ENCODE data around the gene HMGN4. TPM values are rescaled to one million over a fixed set of nuclear protein-coding genes. Genes with fewer than 3 reads are reported as not detected.
A peak's percentile ranks its signal among the peaks of the same experiment; 100 is the strongest.
"Not testable (repeated sequence)": the region's sequence is repeated elsewhere in the genome, so short reads cannot be mapped to it uniquely, and the experiment has no call there.

Gene HMGN4
- 10 to 100 TPM; 87.1 to 92.7 (median 90.6) TPM for polyA plus RNA-seq (ENCODE audit: insufficient read length in 3 of 3)
- long read RNA-seq, donor 1, transcript HMGN4-201 (2 exons, 1,225 nt), result major isoform, 15 of 23 reads
- long read RNA-seq, donor 1, partial matches to known transcripts, result 8 of 23 reads
- long read RNA-seq, donor 1, other reads (novel, unspliced or antisense), result 0 of 23 reads
- long read RNA-seq, donor 2, transcript HMGN4-201 (2 exons, 1,225 nt), result major isoform, 13 of 13 reads
- long read RNA-seq, donor 2, partial matches to known transcripts, result 0 of 13 reads
- long read RNA-seq, donor 2, other reads (novel, unspliced or antisense), result 0 of 13 reads
- long read RNA-seq, donor 3, transcript HMGN4-201 (2 exons, 1,225 nt), result major isoform, 33 of 33 reads
- long read RNA-seq, donor 3, partial matches to known transcripts, result 0 of 33 reads
- long read RNA-seq, donor 3, other reads (novel, unspliced or antisense), result 0 of 33 reads
- long read RNA-seq, donor 4, transcript HMGN4-201 (2 exons, 1,225 nt), result major isoform, 29 of 29 reads
- long read RNA-seq, donor 4, partial matches to known transcripts, result 0 of 29 reads
- long read RNA-seq, donor 4, other reads (novel, unspliced or antisense), result 0 of 29 reads
- long read RNA-seq, donor 5, result 0 reads
- long read RNA-seq, donor 6, transcript HMGN4-201 (2 exons, 1,225 nt), result major isoform, 20 of 20 reads
- long read RNA-seq, donor 6, partial matches to known transcripts, result 0 of 20 reads
- long read RNA-seq, donor 6, other reads (novel, unspliced or antisense), result 0 of 20 reads
- long read RNA-seq, donor 7, transcript HMGN4-201 (2 exons, 1,225 nt), result major isoform, 26 of 34 reads
- long read RNA-seq, donor 7, partial matches to known transcripts, result 8 of 34 reads
- long read RNA-seq, donor 7, other reads (novel, unspliced or antisense), result 0 of 34 reads
- long read RNA-seq, donor 8, result 0 reads
- long read RNA-seq, donor 9, transcript HMGN4-201 (2 exons, 1,225 nt), result major isoform, 35 of 45 reads
- long read RNA-seq, donor 9, partial matches to known transcripts, result 10 of 45 reads
- long read RNA-seq, donor 9, other reads (novel, unspliced or antisense), result 0 of 45 reads
- long read RNA-seq, donor 10, transcript HMGN4-201 (2 exons, 1,225 nt), result major isoform, 23 of 24 reads
- long read RNA-seq, donor 10, partial matches to known transcripts, result 0 of 24 reads
- long read RNA-seq, donor 10, other reads (novel, unspliced or antisense), result 0 of 24 reads
- long read RNA-seq, donor 11, transcript HMGN4-201 (2 exons, 1,225 nt), result major isoform, 28 of 28 reads
- long read RNA-seq, donor 11, partial matches to known transcripts, result 0 of 28 reads
- long read RNA-seq, donor 11, other reads (novel, unspliced or antisense), result 0 of 28 reads
- long read RNA-seq, donor 12, transcript HMGN4-201 (2 exons, 1,225 nt), result major isoform, 8 of 8 reads
- long read RNA-seq, donor 12, partial matches to known transcripts, result 0 of 8 reads
- long read RNA-seq, donor 12, other reads (novel, unspliced or antisense), result 0 of 8 reads
- long read RNA-seq, donor 13, result 0 reads
- long read RNA-seq, donor 14, transcript HMGN4-201 (2 exons, 1,225 nt), result major isoform, 31 of 31 reads
- long read RNA-seq, donor 14, partial matches to known transcripts, result 0 of 31 reads
- long read RNA-seq, donor 14, other reads (novel, unspliced or antisense), result 0 of 31 reads
- long read RNA-seq, donor 15, transcript HMGN4-201 (2 exons, 1,225 nt), result major isoform, 15 of 15 reads
- long read RNA-seq, donor 15, partial matches to known transcripts, result 0 of 15 reads
- long read RNA-seq, donor 15, other reads (novel, unspliced or antisense), result 0 of 15 reads
- long read RNA-seq, donor 16, transcript HMGN4-201 (2 exons, 1,225 nt), result major isoform, 67 of 67 reads
- long read RNA-seq, donor 16, partial matches to known transcripts, result 0 of 67 reads
- long read RNA-seq, donor 16, other reads (novel, unspliced or antisense), result 0 of 67 reads

DNA sequence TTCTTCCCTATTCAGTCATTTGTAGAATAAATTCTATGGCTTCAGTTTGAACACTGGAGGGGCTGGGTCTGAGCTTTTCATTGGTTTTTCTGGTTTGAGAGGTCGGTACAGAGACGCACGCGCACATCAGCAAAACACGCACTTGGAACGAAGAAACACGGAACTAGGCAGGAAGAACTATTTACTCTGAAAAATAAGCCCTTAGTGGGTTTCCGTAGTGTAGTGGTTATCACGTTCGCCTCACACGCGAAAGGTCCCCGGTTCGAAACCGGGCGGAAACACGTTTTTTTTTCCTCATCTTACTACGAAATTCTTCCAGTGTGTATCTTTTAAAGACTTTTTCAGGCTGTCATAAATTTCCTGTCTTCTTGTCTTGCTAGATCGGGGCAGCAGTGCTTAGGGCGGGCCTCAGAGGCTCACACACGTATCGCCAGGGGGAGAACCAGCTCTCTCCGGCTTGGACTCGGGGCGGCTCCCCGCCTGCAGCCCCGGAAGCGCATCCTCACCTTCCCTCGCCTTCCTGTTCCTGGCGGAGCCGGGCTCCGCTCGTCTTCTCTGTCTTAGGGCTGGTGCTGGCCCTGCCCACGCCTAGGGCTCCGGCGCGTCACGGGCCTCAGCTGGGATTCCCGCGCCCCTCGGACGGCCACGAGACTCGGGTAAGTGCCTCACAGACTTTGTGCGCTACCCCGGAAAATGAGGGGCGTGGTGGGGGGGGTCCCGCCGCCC lies at the start of gene HMGN4:
Gene HMGN4, plus strand, starts transcription at position 521 of the 726 bp plus-strand sequence. CDS start 6,841 bp downstream, outside the sequence.
- DNase-seq (ENCODE audit: extremely low read depth in 1 of 11, low read depth in 9 of 11, low spot score in 4 of 11), result peak in 9 of 11 donors; percentile 84 to 97 (median 90)

DNA sequence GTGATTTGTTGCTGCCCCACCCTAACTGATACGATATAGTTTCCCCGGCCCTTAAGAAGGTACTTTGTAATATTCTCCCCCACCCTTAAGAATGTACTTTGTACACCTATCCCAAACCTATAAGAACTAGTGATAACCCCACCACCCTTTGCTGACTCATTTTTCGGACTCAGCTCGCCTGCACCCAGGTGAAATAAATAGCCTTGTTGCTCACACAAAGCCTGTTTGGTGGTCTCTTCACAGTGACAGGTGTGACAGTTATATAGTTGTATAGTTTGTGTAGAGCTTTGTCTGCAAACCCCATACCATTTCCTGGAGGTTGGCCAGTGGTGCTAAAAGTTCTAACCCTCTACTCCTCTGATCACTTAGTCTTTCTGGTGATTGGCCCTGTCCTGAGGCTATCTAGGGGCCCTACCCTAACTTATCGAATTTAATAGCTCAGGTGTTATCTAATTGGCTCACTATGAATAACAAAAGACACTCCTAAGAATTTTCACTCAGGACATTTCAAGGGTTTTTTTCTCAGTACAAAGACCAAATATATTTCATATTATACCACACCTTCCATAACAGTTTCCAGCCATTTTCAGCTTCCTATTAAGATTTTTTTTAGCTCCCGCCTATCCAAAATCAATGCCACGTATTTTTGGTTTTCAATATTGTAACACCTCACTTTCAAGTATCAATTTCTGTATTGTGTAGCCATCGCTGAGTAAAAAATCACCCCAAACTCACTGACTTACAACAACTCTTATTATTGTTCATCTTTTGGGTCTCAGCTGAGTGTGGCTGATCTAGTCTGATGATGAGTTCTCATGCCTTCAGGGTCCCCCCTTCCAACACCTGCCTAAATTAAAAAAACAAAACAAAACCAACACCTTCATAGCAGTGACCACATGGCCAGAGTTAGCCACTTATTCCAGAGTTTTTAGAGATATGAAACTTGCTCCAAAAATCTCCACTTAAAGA lies 47.9 kb upstream of the HMGN4 start:
- no peak for DNase-seq (ENCODE audit: extremely low read depth in 1 of 11, low read depth in 9 of 11, low spot score in 4 of 11)

DNA sequence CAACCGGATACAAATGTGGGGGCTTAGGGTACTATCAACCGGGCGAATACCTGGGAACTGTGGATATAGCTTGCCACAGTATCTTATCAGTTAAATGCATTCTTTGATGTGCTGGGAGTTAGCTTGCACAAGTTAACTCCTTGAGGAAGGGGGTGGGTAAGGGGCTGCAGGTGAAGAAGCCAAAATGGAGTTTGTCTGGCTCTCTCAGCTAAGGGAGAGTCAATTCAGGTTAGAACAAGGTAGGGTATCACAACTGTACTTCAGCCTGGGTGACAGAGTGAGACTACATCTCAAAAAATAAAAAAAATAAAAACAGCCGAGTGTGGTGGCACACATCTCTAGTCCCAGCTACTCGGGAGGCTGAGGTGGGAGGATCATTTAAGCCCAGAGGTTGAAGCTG lies 46.6 kb upstream of the HMGN4 start:
- no peak for DNase-seq (ENCODE audit: extremely low read depth in 1 of 11, low read depth in 9 of 11, low spot score in 4 of 11)

DNA sequence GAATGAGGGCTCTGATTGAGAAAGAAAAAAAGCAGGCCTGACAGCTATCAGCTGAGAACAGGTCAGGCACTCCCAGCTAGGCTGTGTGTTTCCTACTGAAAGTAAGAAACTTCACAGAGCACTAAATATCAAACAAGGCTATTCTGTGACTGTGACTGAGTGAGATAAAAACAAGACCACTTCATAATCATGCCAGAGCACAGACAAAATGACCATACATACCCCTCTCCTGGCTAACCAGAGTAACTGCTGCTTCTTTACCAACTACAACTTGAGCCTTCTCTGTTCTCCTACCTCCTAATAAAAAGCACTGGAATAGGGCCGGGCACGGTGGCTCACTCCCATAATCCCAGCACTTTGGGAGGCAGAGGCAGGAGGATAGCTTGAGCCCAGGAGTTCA lies 44.9 kb upstream of the HMGN4 start:
- DNase-seq (ENCODE audit: extremely low read depth in 1 of 11, low read depth in 9 of 11, low spot score in 4 of 11), result no peak

DNA sequence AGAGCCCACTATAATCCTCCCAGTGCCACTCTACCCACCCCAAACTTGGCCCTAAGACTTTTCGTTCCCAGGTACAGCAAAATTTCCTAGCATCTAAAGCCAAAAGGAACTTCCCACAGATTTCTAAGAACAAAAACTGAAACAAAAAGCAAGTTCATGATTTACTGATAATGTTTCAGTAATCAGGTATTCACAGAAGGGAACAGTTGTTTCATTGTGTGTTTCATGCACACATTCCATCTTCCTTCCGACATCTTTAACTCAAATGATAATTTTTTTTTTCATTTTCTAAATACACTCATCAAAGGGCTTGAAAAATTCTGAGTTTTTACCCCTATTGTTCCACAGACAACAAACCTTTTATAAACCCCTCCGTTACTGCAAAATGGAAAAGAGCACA lies 44.0 kb upstream of the HMGN4 start:
- no peak for DNase-seq (ENCODE audit: extremely low read depth in 1 of 11, low read depth in 9 of 11, low spot score in 4 of 11)

DNA sequence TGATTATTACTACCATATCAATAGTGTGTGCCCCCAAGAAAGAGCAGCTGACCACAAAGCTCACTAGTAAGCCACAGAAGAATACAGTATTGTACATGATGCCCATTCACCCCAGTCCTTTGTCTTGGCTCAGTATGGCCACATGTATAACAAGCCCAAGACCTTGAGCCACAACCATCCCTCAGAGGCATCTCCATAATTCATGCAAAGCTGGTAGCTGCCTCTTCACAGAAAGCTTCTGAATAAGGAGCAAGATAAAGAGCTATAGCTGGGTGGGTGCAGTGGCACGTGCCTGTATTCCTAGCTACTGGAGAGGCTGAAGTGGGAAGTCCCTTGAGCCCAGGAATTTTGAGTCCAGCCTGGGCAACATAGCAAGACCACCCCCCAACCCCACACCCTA lies 42.9 kb upstream of the HMGN4 start:
- DNase-seq (ENCODE audit: extremely low read depth in 1 of 11, low read depth in 9 of 11, low spot score in 4 of 11), result no peak

DNA sequence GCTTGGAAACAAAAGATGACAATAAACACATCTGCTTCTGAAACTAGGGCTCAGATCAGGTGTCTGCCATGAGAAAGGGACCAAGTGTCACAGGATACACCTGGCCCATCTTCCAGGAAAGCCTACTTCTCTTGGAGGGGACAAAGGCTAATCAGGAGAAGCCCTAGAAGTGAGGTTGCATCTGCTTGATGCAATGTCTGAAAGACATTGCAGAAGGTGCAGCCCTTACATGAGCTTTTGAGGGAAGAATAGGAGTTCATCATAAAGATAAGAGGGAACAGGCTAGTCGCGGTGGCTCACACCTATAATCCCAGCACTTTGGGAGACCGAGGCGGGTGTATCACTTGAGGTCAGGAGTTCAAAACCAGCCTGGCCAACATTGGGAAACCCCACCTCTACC lies 40.6 kb upstream of the HMGN4 start:
- no peak for DNase-seq (ENCODE audit: extremely low read depth in 1 of 11, low read depth in 9 of 11, low spot score in 4 of 11)

DNA sequence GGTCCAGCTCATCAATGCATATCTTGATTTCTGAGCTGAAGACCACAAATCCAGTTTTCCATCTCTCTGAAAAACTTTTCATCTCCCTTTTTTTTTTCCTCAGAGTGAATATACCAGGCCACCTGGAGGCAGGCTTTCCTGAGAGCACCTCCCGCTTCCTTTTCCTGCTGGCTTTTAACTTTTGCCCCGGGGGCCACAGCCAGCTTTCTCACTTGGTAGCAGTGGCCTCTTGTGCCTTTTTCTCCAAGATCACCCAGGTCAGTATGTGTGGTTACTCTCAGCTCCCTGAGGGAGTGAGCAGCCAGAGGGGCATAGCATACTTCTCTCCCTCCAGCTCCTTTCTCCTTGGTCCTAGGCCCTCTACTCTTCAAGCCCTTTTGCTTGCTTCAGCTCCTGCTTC lies 38.1 kb upstream of the HMGN4 start, which contains the start of gene BTN1A1:
Gene BTN1A1, plus strand, starts transcription at position 202 of the 400 bp plus-strand sequence. CDS start 984 bp downstream, outside the sequence.
- no peak for DNase-seq (ENCODE audit: extremely low read depth in 1 of 11, low read depth in 9 of 11, low spot score in 4 of 11)

DNA sequence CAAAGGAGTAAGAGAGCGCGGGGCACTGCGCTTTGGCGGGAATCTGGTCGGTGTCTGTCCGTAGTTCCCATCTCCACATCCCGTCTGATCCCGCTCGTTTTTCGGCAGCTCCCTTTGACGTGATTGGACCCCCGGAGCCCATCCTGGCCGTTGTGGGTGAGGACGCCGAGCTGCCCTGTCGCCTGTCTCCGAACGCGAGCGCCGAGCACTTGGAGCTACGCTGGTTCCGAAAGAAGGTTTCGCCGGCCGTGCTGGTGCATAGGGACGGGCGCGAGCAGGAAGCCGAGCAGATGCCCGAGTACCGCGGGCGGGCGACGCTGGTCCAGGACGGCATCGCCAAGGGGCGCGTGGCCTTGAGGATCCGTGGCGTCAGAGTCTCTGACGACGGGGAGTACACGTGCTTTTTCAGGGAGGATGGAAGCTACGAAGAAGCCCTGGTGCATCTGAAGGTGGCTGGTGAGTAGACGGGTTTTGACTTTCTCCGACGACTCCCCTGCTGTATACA lies 36.6 kb upstream of the HMGN4 start:
- peak in 3 of 11 donors; percentile 15 to 40 (median 32) for DNase-seq (ENCODE audit: extremely low read depth in 1 of 11, low read depth in 9 of 11, low spot score in 4 of 11)

DNA sequence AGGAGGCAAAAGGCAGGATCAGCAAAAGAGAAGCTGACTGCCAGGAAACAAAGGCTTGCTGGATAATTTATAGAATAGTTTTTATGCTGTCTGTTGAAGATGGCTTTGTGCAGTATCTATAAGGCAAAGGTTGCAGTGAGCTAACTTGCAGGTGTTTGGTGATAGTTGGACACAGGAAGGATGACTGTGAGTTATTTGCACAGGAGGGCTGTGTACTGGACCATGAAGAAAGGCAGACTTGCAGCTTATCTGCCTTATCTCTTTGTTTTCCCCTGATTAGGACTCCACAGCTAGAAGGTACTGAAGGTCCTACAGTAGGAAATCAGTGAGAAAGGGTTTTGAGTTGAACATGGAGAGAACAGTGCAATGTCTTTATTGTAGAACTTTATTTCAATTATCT lies 36.0 kb upstream of the HMGN4 start:
- DNase-seq (ENCODE audit: extremely low read depth in 1 of 11, low read depth in 9 of 11, low spot score in 4 of 11), result no peak

DNA sequence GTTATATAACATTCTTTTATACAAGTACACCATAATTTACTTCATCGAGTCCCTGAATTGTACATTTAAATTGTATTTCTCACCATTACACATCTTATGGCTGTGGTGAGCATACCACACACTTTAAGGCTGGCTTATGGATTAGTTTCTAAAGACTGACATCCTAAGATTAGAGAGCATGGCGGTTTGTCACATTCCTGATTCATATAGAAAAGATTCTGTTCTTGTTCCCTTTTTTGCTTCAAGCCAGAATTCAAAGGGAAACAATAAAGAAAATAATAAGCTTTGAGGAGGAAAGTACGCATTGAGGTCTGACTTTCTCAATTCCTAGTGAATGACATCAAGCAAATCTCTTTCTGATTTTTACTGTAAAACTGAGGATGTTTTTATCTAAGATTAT lies 35.5 kb upstream of the HMGN4 start:
- no peak for DNase-seq (ENCODE audit: extremely low read depth in 1 of 11, low read depth in 9 of 11, low spot score in 4 of 11)

DNA sequence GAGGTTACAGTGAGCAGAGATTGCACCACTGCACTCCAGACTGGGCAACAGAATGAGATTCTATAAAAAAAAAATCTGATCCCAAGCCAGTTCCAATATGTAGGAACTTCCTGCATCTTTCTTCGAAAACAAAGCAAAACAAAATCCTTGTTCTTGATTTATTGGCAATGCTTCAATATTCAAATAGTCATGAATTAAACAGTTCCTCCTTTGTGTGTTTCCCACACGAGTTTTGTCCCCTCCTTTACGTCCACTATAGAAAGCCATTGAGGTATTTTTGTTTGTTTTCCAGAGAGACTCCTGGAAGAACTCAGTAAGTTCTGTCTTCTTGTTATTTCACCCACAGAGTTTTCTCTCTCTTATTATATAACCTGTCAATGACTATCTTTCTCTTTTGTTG lies 30.5 kb upstream of the HMGN4 start:
- no peak for DNase-seq (ENCODE audit: extremely low read depth in 1 of 11, low read depth in 9 of 11, low spot score in 4 of 11)

DNA sequence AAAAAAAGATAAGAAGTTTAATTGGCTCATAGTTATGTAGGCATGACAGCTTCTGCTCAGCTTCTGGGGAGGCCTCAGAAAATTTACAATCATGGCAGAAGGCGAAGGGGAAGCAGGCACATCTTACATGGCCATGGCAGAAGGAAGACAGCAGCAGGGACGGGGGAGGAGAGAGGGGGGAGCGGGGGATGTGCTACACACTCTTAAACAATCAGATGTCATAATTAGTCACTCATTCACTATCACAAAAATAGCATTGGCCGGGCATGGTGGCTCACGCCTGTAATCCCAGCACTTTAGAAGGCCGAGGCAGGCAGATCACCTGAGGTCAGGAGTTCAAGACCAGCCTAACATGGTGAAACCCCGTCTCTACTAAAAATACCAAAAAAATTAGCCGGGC lies 27.1 kb upstream of the HMGN4 start:
- not testable (repeated sequence) for DNase-seq (ENCODE audit: extremely low read depth in 1 of 11, low read depth in 9 of 11, low spot score in 4 of 11)

DNA sequence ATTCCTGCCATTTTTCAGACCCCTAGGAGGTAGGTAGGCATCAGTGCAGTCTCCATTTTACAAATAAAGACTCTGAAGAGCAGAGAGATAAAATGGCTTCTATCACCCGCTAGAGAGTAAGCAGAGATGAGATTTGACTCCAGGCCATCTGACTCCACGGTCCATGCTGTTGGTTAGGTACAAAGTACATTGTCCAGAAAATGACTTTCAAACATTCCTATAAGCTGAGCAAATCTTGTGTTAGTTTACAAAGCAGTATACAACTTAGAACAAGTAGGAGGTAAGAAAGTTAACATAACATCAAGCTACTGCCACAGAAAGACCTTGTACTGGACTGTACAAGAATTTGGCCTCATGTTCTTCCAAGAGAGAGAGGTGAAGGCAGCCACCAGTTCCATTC lies 23.2 kb upstream of the HMGN4 start:
- no peak for DNase-seq (ENCODE audit: extremely low read depth in 1 of 11, low read depth in 9 of 11, low spot score in 4 of 11)

DNA sequence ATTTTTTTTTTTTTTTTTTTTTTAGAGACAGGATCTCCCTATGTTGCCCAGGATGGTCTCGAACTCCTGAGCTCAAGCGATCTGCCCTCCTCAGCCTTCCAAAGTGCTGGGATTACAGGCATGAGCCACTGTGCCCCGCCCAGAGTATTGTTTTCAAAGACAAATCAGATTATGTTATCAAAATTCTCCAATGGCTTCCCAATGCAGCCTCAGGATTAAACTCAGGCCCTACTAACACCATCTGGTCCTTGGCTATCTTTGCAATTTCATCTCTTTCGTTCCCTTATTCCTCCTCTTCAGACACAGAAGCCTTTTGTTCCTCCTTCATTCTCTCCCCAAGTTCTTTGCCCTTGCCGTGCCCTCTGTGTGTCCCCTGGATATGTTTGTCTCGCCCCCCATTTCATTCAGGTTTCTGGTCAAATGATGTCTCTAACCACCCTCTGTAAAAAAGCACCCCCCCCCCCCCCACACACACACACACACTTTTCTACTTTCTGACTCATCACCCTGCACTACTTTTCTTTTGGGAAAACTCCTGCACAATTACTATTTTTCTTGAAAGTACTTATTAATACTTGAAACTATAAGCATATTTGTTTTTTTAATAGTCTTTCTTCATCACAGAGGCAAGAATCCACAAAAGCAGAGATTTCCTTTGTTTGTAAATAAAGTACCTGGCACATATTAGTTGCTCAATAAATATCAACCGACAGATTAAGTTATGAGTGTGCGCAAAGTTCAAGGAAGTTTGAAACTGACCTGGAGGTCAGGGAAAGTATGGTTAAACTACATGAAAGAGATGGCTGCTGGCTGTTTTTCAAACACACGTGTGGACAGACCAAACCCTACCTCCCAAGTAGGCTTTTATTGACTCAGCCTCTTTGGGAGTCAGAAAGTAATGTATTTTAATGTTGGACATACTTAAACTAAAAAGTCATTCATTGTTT lies 21.4 kb upstream of the HMGN4 start:
- DNase-seq (ENCODE audit: extremely low read depth in 1 of 11, low read depth in 9 of 11, low spot score in 4 of 11), result no peak
